ENCODE measurements around the gene IFT81.
"Not testable (repeated sequence)": the region's sequence is repeated elsewhere in the genome, so short reads cannot be mapped to it uniquely, and the experiment has no call there.

The IFT81 gene

GRCh38 chr12:110124269-110124995 is at the start of gene IFT81:
Gene IFT81 (plus strand): TSS chr12:110124357. CDS start chr12:110127381, 3,024 bp downstream.
- DNase-seq: peak; percentile 96

GRCh38 chr12:110075880-110076279 is 48.3 kb upstream of the IFT81 start:
- no peak for DNase-seq

- no peak for DNase-seq
These were observed 46.4 kb upstream of the IFT81 start for GRCh38 chr12:110077800-110078199.

- DNase-seq: peak; percentile 81
These were observed 44.4 kb upstream of the IFT81 start for GRCh38 chr12:110079477-110080400.

GRCh38 chr12:110080410-110080809 is 43.7 kb upstream of the IFT81 start:
- no peak for DNase-seq

GRCh38 chr12:110084314-110085015 is 39.7 kb upstream of the IFT81 start:
- DNase-seq: no peak

GRCh38 chr12:110088216-110088615 is 35.9 kb upstream of the IFT81 start:
- DNase-seq: not testable (repeated sequence)

GRCh38 chr12:110088936-110089335 is 35.2 kb upstream of the IFT81 start:
- no peak for DNase-seq

GRCh38 chr12:110090266-110091135 is 33.7 kb upstream of the IFT81 start:
- DNase-seq: no peak

- no peak for DNase-seq
These were observed 32.9 kb upstream of the IFT81 start for GRCh38 chr12:110091136-110091711.

- no peak for DNase-seq
These were observed 30.4 kb upstream of the IFT81 start for GRCh38 chr12:110093631-110094311.

GRCh38 chr12:110100315-110100970 is 23.7 kb upstream of the IFT81 start:
- peak; percentile 70 for DNase-seq

GRCh38 chr12:110102255-110102654 is 21.9 kb upstream of the IFT81 start:
- peak; percentile 66 for DNase-seq

- no peak for DNase-seq
These were observed 19.7 kb upstream of the IFT81 start for GRCh38 chr12:110104188-110105094.

- no peak for DNase-seq
These were observed 19.0 kb upstream of the IFT81 start for GRCh38 chr12:110105159-110105558.

- no peak for DNase-seq
These were observed 18.2 kb upstream of the IFT81 start for GRCh38 chr12:110105986-110106385.

GRCh38 chr12:110107369-110108281 is 16.5 kb upstream of the IFT81 start:
- DNase-seq: no peak

GRCh38 chr12:110108309-110109036 is 15.7 kb upstream of the IFT81 start:
- DNase-seq: no peak

All from stimulated activated CD4-positive, alpha-beta T cell treated with anti-CD3 and anti-CD28 coated beads, Interleukin-15, amount 100 ng/mL, for 24 hours (primary cell).